H9 (cell line): Measurements from ENCODE around the gene PGBD5. TPM values are rescaled to one million over a fixed set of nuclear protein-coding genes. Genes with fewer than 3 reads are reported as not detected.

Source experiments
- DNase-seq: peaks from one replicate; pipeline ENCODE4 v3.0.0-alpha.2; 2017
- H2AFZ ChIP-seq: one replicate; pipeline ENCODE4 v1.6.1; 2013; ENCODE audit warnings: mild to moderate bottlenecking, low read length, control low read depth, moderate library complexity
- H2AK5ac ChIP-seq: 2 replicates; pipeline ENCODE4 v1.6.1; 2013; ENCODE audit warnings: low read length, control low read depth, mixed read lengths; ENCODE audit not compliant: insufficient read length
- H2BK120ac ChIP-seq: one replicate; pipeline ENCODE4 v1.6.1; 2013; ENCODE audit warnings: low read depth, mild to moderate bottlenecking, low read length, control low read depth, inconsistent platforms; ENCODE audit not compliant: poor library complexity, severe bottlenecking
- H2BK12ac ChIP-seq: 2 replicates; pipeline ENCODE4 v1.6.1; 2013; ENCODE audit warnings: low read length, control low read depth, mixed read lengths, low read depth; ENCODE audit not compliant: insufficient read length
- H2BK15ac ChIP-seq: 2 replicates; pipeline ENCODE4 v1.6.1; 2013; ENCODE audit warnings: low read depth, low read length, control low read depth
- H2BK20ac ChIP-seq: one replicate; pipeline ENCODE4 v1.6.1; 2013; ENCODE audit warnings: low read depth, mild to moderate bottlenecking, low read length, control low read depth, inconsistent platforms; ENCODE audit not compliant: poor library complexity, severe bottlenecking
- H2BK5ac ChIP-seq: 2 replicates; pipeline ENCODE4 v1.6.1; 2013; ENCODE audit warnings: low read length, control low read depth, mixed read lengths; ENCODE audit not compliant: insufficient read length
- H3K14ac ChIP-seq: 2 replicates; pipeline ENCODE4 v1.6.1; 2013; ENCODE audit warnings: low read length, control low read depth; ENCODE audit not compliant: insufficient read depth
- H3K18ac ChIP-seq: 2 replicates; pipeline ENCODE4 v1.6.1; 2013; ENCODE audit warnings: low read depth, mild to moderate bottlenecking, mixed read lengths, low read length, control low read depth; ENCODE audit not compliant: insufficient read length
- H3K23ac ChIP-seq: 2 replicates; pipeline ENCODE4 v1.6.1; 2013; ENCODE audit warnings: low read length, control low read depth, mixed read lengths, low read depth; ENCODE audit not compliant: insufficient read length
- H3K23me2 ChIP-seq: 2 replicates; pipeline ENCODE4 v1.6.1; 2013; ENCODE audit warnings: low read depth, mild to moderate bottlenecking, mixed read lengths, low read length, control low read depth; ENCODE audit not compliant: insufficient read length, poor library complexity, severe bottlenecking
- H3K27ac ChIP-seq: 2 replicates; pipeline ENCODE4 v1.5.1; 2013; ENCODE audit warnings: low read length, control low read depth, mixed read lengths, low read depth; ENCODE audit not compliant: insufficient read length
- H3K27me3 ChIP-seq: 2 replicates; pipeline ENCODE4 v1.6.1; 2013; ENCODE audit warnings: low read length, control low read depth, inconsistent platforms; ENCODE audit not compliant: insufficient read depth
- H3K4ac ChIP-seq: 2 replicates; pipeline ENCODE4 v1.6.1; 2013; ENCODE audit warnings: low read depth, mild to moderate bottlenecking, control low read depth, inconsistent platforms, low read length, moderate library complexity
- H3K4me1 ChIP-seq: 2 replicates; pipeline ENCODE4 v1.6.1; 2013; ENCODE audit warnings: low read length, control low read depth, inconsistent platforms; ENCODE audit not compliant: insufficient read depth
- H3K4me2 ChIP-seq: 2 replicates; pipeline ENCODE4 v1.6.1; 2013; ENCODE audit warnings: low read length, control low read depth, mixed read lengths; ENCODE audit not compliant: insufficient read length, insufficient read depth
- H3K56ac ChIP-seq: 2 replicates; pipeline ENCODE4 v1.6.1; 2013; ENCODE audit warnings: low read depth, mild to moderate bottlenecking, mixed read lengths, low read length, control low read depth; ENCODE audit not compliant: insufficient read length
- H3K79me1 ChIP-seq: 2 replicates; pipeline ENCODE4 v1.6.1; 2013; ENCODE audit warnings: low read depth, mild to moderate bottlenecking, moderate library complexity, low read length, control low read depth, inconsistent platforms; ENCODE audit not compliant: insufficient read depth, poor library complexity, severe bottlenecking
- H3K79me2 ChIP-seq: 2 replicates; pipeline ENCODE4 v1.6.1; 2013; ENCODE audit warnings: low read length, control low read depth, inconsistent platforms; ENCODE audit not compliant: insufficient read depth
- H3K9ac ChIP-seq: 2 replicates; pipeline ENCODE4 v1.6.1; 2013; ENCODE audit warnings: low read length, control low read depth, mixed read lengths; ENCODE audit not compliant: insufficient read length; ENCODE audit errors: extremely low read depth
- H3K9me3 ChIP-seq: one replicate; pipeline ENCODE4 v1.6.1; 2013; ENCODE audit warnings: low read depth, low read length, inconsistent platforms; ENCODE audit not compliant: control insufficient read depth
- H3T11ph ChIP-seq: one replicate; pipeline ENCODE4 v1.6.1; 2013; ENCODE audit warnings: mild to moderate bottlenecking, low read length, control low read depth, inconsistent platforms
- H4K20me1 ChIP-seq: one replicate; pipeline ENCODE4 v1.6.1; 2013; ENCODE audit not compliant: control insufficient read depth, insufficient read length, insufficient read depth
- H4K5ac ChIP-seq: 2 replicates; pipeline ENCODE4 v1.6.1; 2013; ENCODE audit warnings: low read depth, mild to moderate bottlenecking, mixed read lengths, low read length, control low read depth; ENCODE audit not compliant: insufficient read length
- H4K8ac ChIP-seq: replicated peaks from 2 replicates; pipeline ENCODE4 v1.6.1; 2013; ENCODE audit warnings: low read length, control low read depth, mixed read lengths, low read depth; ENCODE audit not compliant: insufficient read length
- H4K91ac ChIP-seq: 2 replicates; pipeline ENCODE4 v1.6.1; 2013; ENCODE audit warnings: low read depth, mild to moderate bottlenecking, moderate library complexity, mixed read lengths, low read length, control low read depth; ENCODE audit not compliant: insufficient read length
- H3K27ac Mint-ChIP-seq, 3 experiments: 2 replicates in 2 of 3; 3 replicates in 1 of 3; pipeline ENCODE4 v1.8.0; 2020 to 2021; ENCODE audit warnings: mixed read lengths in 3 of 3, mild to moderate bottlenecking in 1 of 3, moderate library complexity in 1 of 3
- H3K27me3 Mint-ChIP-seq: 2 replicates; pipeline ENCODE4 v1.8.0; 2021; ENCODE audit warnings: low read depth, mild to moderate bottlenecking, moderate library complexity, mixed read lengths
- H3K36me3 Mint-ChIP-seq, 3 experiments: 2 replicates in 2 of 3; 3 replicates in 1 of 3; pipeline ENCODE4 v1.8.0; 2020 to 2021; ENCODE audit warnings: low read depth in 3 of 3, mixed read lengths in 3 of 3; ENCODE audit not compliant: insufficient read depth in 1 of 3
- H3K4me1 Mint-ChIP-seq, 2 experiments: 2 replicates each; pipeline ENCODE4 v1.8.0; 2020; ENCODE audit warnings: mixed read lengths in 2 of 2
- H3K4me3 Mint-ChIP-seq, 2 experiments: 2 replicates in 1 of 2; 3 replicates in 1 of 2; pipeline ENCODE4 v1.8.0; 2020 to 2021; ENCODE audit warnings: mild to moderate bottlenecking in 2 of 2, mixed read lengths in 2 of 2, moderate library complexity in 1 of 2
- H3K9me3 Mint-ChIP-seq, 2 experiments: 2 replicates in 1 of 2; 3 replicates in 1 of 2; pipeline ENCODE4 v1.8.0; 2020; ENCODE audit warnings: mild to moderate bottlenecking in 2 of 2, mixed read lengths in 2 of 2, moderate library complexity in 1 of 2
- CTCF ChIP-seq: fragments of 200-600 bp; sonication (generic); conservative IDR thresholded peaks from 3 replicates; pipeline ENCODE4 v1.8.0; 2021; ENCODE audit warnings: antibody characterized with exemption, mild to moderate bottlenecking
- WGBS: extraction: QIAGEN DNeasy Blood & Tissue Kit; methylation state at CpG from one replicate; pipeline ENCODE4 v1.1.7; 2013; ENCODE audit warnings: missing lambda C conversion rate, low lambda C conversion rate, mixed read lengths; ENCODE audit not compliant: insufficient read length; ENCODE audit errors: extremely low coverage; 5-methylcytosine and 5-hydroxymethylcytosine counted together
- total RNA-seq: library from RNA; stranded (reverse); gene quantifications from 2 replicates; pipeline ENCODE4 v1.2.1, GENCODE V29; 2021

PGBD5 gene
- total RNA-seq, 1 experiment from 2014 or later = 19.1 TPM

GRCh38 chr1:230292689-230293389, 133.3 kb downstream of the PGBD5 start:
- no peak overlapping the region for H2BK5ac ChIP-seq
- no peak overlapping the region for H3K56ac ChIP-seq
- no peaks in the 10 kb centered on the region for H4K20me1 ChIP-seq
- no peak for DNase-seq
- H3K27ac ChIP-seq = no peak overlapping the region
- H3K27me3 Mint-ChIP-seq = no peaks in the 10 kb centered on the region; the same call in 1 of the 2 replicates
- no CpG with 5 or more reads among the region's 12 CpGs for WGBS
- H3K27me3 ChIP-seq = no peaks in the 10 kb centered on the region
- H3K18ac ChIP-seq = no peak overlapping the region
- peaks cover 24 to 31% of the 10 kb centered on the region in 2 experiments for H3K4me1 Mint-ChIP-seq
- H3K36me3 Mint-ChIP-seq = peaks cover 0 to 2% (median 0%) of the 10 kb centered on the region in 3 experiments; a peak in 1 of 7 replicates
- H4K5ac ChIP-seq = no peak overlapping the region
- no peaks in the 10 kb centered on the region for H3K9me3 Mint-ChIP-seq
- no peak overlapping the region for H3K14ac ChIP-seq
- H3K4me2 ChIP-seq = peak overlapping the region; percentile 90
- H3K4ac ChIP-seq = no peak overlapping the region
- H3K4me1 ChIP-seq = peaks cover 6% of the 10 kb centered on the region
- TF ChIP-seq CTCF = no peak
- no peak overlapping the region for H2BK120ac ChIP-seq
- H2AK5ac ChIP-seq = no peak overlapping the region
- H3K23ac ChIP-seq = no peak overlapping the region
- H3K79me1 ChIP-seq = no peaks in the 10 kb centered on the region
- H4K8ac ChIP-seq = no peak overlapping the region
- H3K79me2 ChIP-seq = no peaks in the 10 kb centered on the region
- H3K27ac Mint-ChIP-seq = peak overlapping the region in 1 of 3 experiments; percentile 62; a peak in 1 of 7 replicates
- no peak overlapping the region for H3K9ac ChIP-seq
- H2BK15ac ChIP-seq = no peak overlapping the region
- H4K91ac ChIP-seq = no peak overlapping the region
- H2BK12ac ChIP-seq = no peak overlapping the region
- no peaks in the 10 kb centered on the region for H3K23me2 ChIP-seq
- peak overlapping the region; percentile 11 to 82; a peak in 4 of 5 replicates for H3K4me3 Mint-ChIP-seq
- H3K9me3 ChIP-seq = no peaks in the 10 kb centered on the region
- no peak overlapping the region for H2AFZ ChIP-seq
- H2BK20ac ChIP-seq = no peak overlapping the region
- H3T11ph ChIP-seq = no peak overlapping the region
